Smooth muscle cell (in vitro differentiated cells): Measurements from ENCODE around the gene SERPINE1. TPM values are rescaled to one million over a fixed set of nuclear protein-coding genes. Genes with fewer than 3 reads are reported as not detected.

Experiments used
- DNase-seq: peaks from one replicate; lab custom pipeline; 2025; ENCODE audit not compliant: unreplicated experiment; lab: John Stamatoyannopoulos, UW
- H2AFZ ChIP-seq: fragments of 200-600 bp; sonication (generic); 2 replicates; pipeline ENCODE4 v1.6.0; 2016; ENCODE audit warnings: antibody characterized with exemption, low read depth, mild to moderate bottlenecking
- H3F3A ChIP-seq: fragments of 200-600 bp; sonication (generic); 2 replicates; pipeline ENCODE4 v1.6.0; 2017; ENCODE audit warnings: antibody characterized with exemption, low read depth
- H3K27ac ChIP-seq: fragments of 200-600 bp; sonication (generic); 2 replicates; pipeline ENCODE4 v1.5.1; 2016; ENCODE audit warnings: low read depth, mild to moderate bottlenecking
- H3K27me3 ChIP-seq: fragments of 200-600 bp; sonication (generic); 2 replicates; pipeline ENCODE4 v1.6.1; 2016; ENCODE audit warnings: low read depth, mild to moderate bottlenecking
- H3K36me3 ChIP-seq: fragments of 200-600 bp; sonication (generic); 2 replicates; pipeline ENCODE4 v1.5.1; 2016; ENCODE audit warnings: low read depth
- H3K4me1 ChIP-seq: fragments of 200-600 bp; sonication (generic); 2 replicates; pipeline ENCODE4 v1.5.1; 2016; ENCODE audit warnings: low read depth
- H3K4me2 ChIP-seq: fragments of 200-600 bp; sonication (generic); 2 replicates; pipeline ENCODE4 v1.6.0; 2016; ENCODE audit warnings: mild to moderate bottlenecking
- H3K4me3 ChIP-seq: fragments of 200-600 bp; sonication (generic); 2 replicates; pipeline ENCODE4 v1.5.1; 2016; ENCODE audit warnings: mild to moderate bottlenecking
- H3K79me2 ChIP-seq: fragments of 200-600 bp; sonication (generic); 2 replicates; pipeline ENCODE4 v1.6.0; 2016; ENCODE audit warnings: low read depth, mild to moderate bottlenecking
- H3K9ac ChIP-seq: fragments of 200-600 bp; sonication (generic); 2 replicates; pipeline ENCODE4 v1.6.0; 2016; ENCODE audit warnings: low read depth
- H3K9me3 ChIP-seq: fragments of 200-600 bp; sonication (generic); replicated peaks from 2 replicates; pipeline ENCODE4 v1.5.1; 2016; ENCODE audit warnings: low read depth
- H4K20me1 ChIP-seq: fragments of 200-600 bp; sonication (generic); 2 replicates; pipeline ENCODE4 v1.6.0; 2016; ENCODE audit warnings: low read depth
- CTCF ChIP-seq: fragments of 200-600 bp; sonication (generic); IDR thresholded peaks from 2 replicates; pipeline ENCODE4 v1.5.1; 2017; ENCODE audit warnings: borderline replicate concordance, mild to moderate bottlenecking, antibody characterized with exemption; ENCODE audit not compliant: insufficient read depth, poor library complexity, severe bottlenecking
- WGBS: methylation state at CpG from one replicate; pipeline ENCODE4 v1.1.7; 2016; ENCODE audit warnings: low lambda C conversion rate; 5-methylcytosine and 5-hydroxymethylcytosine counted together
- polyA plus RNA-seq: library from polyadenylated mRNA; unstranded; fragments of >200 nt; fragmentation: Nextera tagmentation; extraction: Ambion mirVana; gene quantifications from 2 replicates; pipeline ENCODE4 v1.2.1, GENCODE V29; 2016
- total RNA-seq: library from RNA; depleted of rRNA; stranded (reverse); fragments of >200 nt; gene quantifications from 2 replicates; pipeline ENCODE4 v1.2.3, GENCODE V29; 2014

SERPINE1 gene
- total and polyA plus RNA-seq, 2 experiments from 2014 or later: 435 to 495 TPM

GRCh38 chr7:101173752-101174244 is 46.9 kb downstream of the SERPINE1 start:
- Histone ChIP-seq H4K20me1 (no peaks in the 10 kb centered on the region), H2AFZ (no peak overlapping the region), H3K27me3 (peaks cover 90% of the 10 kb centered on the region), H3F3A (no peaks in the 10 kb centered on the region), H3K79me2 (no peaks in the 10 kb centered on the region), H3K9ac (no peak overlapping the region), H3K27ac (no peak overlapping the region), H3K4me2 (peak overlapping the region; percentile 81), H3K4me3 (peak overlapping the region; percentile 14), H3K9me3 (no peaks in the 10 kb centered on the region), H3K4me1 (peaks cover 20% of the 10 kb centered on the region), H3K36me3 (no peaks in the 10 kb centered on the region)
- TF ChIP-seq CTCF: no peak
- no peak for DNase-seq
- WGBS: 14% methylated on average over 9 of the region's 16 CpGs

- Histone ChIP-seq H3F3A (no peaks in the 10 kb centered on the region), H4K20me1 (no peaks in the 10 kb centered on the region), H3K9ac (no peak overlapping the region), H3K27me3 (peaks cover 96% of the 10 kb centered on the region), H3K4me3 (no peak overlapping the region), H3K9me3 (no peaks in the 10 kb centered on the region), H3K36me3 (no peaks in the 10 kb centered on the region), H3K4me2 (no peak overlapping the region), H3K4me1 (peaks cover 20% of the 10 kb centered on the region), H3K27ac (no peak overlapping the region), H3K79me2 (no peaks in the 10 kb centered on the region), H2AFZ (no peak overlapping the region)
- DNase-seq: no peak
- WGBS: 14% methylated on average over 27 of the region's 28 CpGs
- TF ChIP-seq CTCF: no peak
These were observed 47.5 kb downstream of the SERPINE1 start for GRCh38 chr7:101174322-101174854.

GRCh38 chr7:101175664-101176063 is 48.8 kb downstream of the SERPINE1 start:
- Histone ChIP-seq H3K27ac (no peak overlapping the region), H3K79me2 (no peaks in the 10 kb centered on the region), H4K20me1 (no peaks in the 10 kb centered on the region), H3K27me3 (peaks cover 100% of the 10 kb centered on the region), H3F3A (no peaks in the 10 kb centered on the region), H3K4me1 (peaks cover 24% of the 10 kb centered on the region), H2AFZ (no peak overlapping the region), H3K4me3 (no peak overlapping the region), H3K4me2 (no peak overlapping the region), H3K9ac (no peak overlapping the region), H3K36me3 (no peaks in the 10 kb centered on the region), H3K9me3 (no peaks in the 10 kb centered on the region)
- 57% methylated on average over 3 of the region's 3 CpGs for WGBS
- TF ChIP-seq CTCF: no peak
- no peak for DNase-seq

GRCh38 chr7:101177644-101178043 is 50.7 kb downstream of the SERPINE1 start:
- Histone ChIP-seq H4K20me1 (no peaks in the 10 kb centered on the region), H3K9me3 (no peaks in the 10 kb centered on the region), H3K4me2 (no peak overlapping the region), H2AFZ (no peak overlapping the region), H3K4me1 (peaks cover 17% of the 10 kb centered on the region), H3K27me3 (peaks cover 89% of the 10 kb centered on the region), H3K36me3 (no peaks in the 10 kb centered on the region), H3K27ac (no peak overlapping the region), H3K9ac (no peak overlapping the region), H3F3A (no peaks in the 10 kb centered on the region), H3K79me2 (no peaks in the 10 kb centered on the region), H3K4me3 (no peak overlapping the region)
- no peak for DNase-seq
- WGBS: 85% methylated on average over 2 of the region's 2 CpGs
- TF ChIP-seq CTCF: no peak
